Esophagus muscularis mucosa (tissue), 3 donors: ENCODE data around the gene TMEM130.

ENCODE experiments used
- CTCF ChIP-seq, 3 experiments: fragments of 200-600 bp in 2 of 3; fragments of 450-650 bp in 1 of 3; sonication (generic) in 2 of 3; IDR thresholded peaks; one replicate each; pipeline ENCODE4 v1.5.1; 2017 to 2019; ENCODE audit warnings: antibody characterized with exemption in 3 of 3, mild to moderate bottlenecking in 2 of 3, moderate library complexity in 1 of 3
- POLR2A ChIP-seq: fragments of 450-650 bp; IDR thresholded peaks from one replicate; pipeline ENCODE4 v1.6.1; 2017; ENCODE audit warnings: antibody characterized with exemption, moderate library complexity, mild to moderate bottlenecking, low read depth
- POLR2AphosphoS5 ChIP-seq, 2 donors: sonication (generic); formaldehyde crosslinking; IDR thresholded peaks; one replicate each; pipeline ENCODE4 v1.6.1; 2017; ENCODE audit warnings: antibody characterized with exemption in 2 of 2

DNA sequence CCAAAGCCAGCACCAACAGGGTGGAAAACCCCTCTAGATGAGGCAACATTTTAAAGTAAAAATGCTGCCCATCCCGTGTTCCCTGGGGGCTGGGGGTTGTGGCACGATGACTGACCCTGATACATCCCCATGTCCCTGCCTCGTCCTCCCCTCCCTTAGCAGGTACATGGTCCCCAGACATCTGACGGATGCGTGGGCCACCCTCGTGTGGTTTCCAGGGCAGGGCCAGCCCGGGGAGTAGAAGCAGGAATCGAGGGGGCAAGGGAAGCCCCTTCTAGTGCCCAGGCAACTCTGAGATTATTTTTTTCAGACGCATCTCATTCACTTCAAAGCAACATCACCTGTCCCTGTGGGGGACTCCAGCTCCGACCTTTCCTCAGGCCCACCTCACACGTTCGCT, 3.5 kb downstream of the TMEM130 start:
- TF ChIP-seq CTCF (IDR thresholded peaks at IDR 0.05): no peak
- no peak for TF ChIP-seq POLR2AphosphoS5 (IDR thresholded peaks at IDR 0.05)
- no peak for TF ChIP-seq POLR2A
